Central memory CD8-positive, alpha-beta T cell (primary cell): ENCODE results near the gene FGD3.

Experiments used
- ATAC-seq: fragments of 150-1000 bp; cut with Tn5 transposase; replicated peaks from 2 replicates; pipeline ENCODE4 v1.10.0; 2022; ENCODE audit warnings: mild to moderate bottlenecking, moderate FRiP score, moderate number of reproducible peaks; ENCODE audit not compliant: poor library complexity, severe bottlenecking; ENCODE audit errors: extremely low read depth
- DNase-seq, 2 donors: peaks; one replicate each; pipeline ENCODE4 v3.0.0; 2021; ENCODE audit warnings: low spot score in 2 of 2
- H3K27ac Mint-ChIP-seq: one replicate; pipeline ENCODE4 v1.8.0; 2022; ENCODE audit warnings: low read depth, mild to moderate bottlenecking, moderate library complexity, mixed read lengths
- H3K27me3 Mint-ChIP-seq: one replicate; pipeline ENCODE4 v1.8.0; 2022; ENCODE audit warnings: mixed read lengths
- H3K36me3 Mint-ChIP-seq: one replicate; pipeline ENCODE4 v1.8.0; 2022; ENCODE audit warnings: mild to moderate bottlenecking, moderate library complexity, mixed read lengths; ENCODE audit not compliant: insufficient read depth
- H3K4me1 Mint-ChIP-seq: one replicate; pipeline ENCODE4 v1.8.0; 2022; ENCODE audit warnings: mixed read lengths
- H3K4me3 Mint-ChIP-seq: one replicate; pipeline ENCODE4 v1.8.0; 2022; ENCODE audit warnings: mild to moderate bottlenecking, moderate library complexity, mixed read lengths
- H3K9me3 Mint-ChIP-seq: one replicate; pipeline ENCODE4 v1.8.0; 2022; ENCODE audit warnings: mixed read lengths

The FGD3 gene

GRCh38 chr9:92945796-92946195, 1.5 kb upstream of the FGD3 start:
- no peak for ATAC-seq
- DNase-seq, result no peak
- Mint-ChIP-seq H3K4me3 (no peak overlapping the region), H3K27me3 (no peaks in the 10 kb centered on the region), H3K4me1 (peaks cover 46% of the 10 kb centered on the region), H3K36me3 (peaks cover 5% of the 10 kb centered on the region), H3K27ac (no peak overlapping the region), H3K9me3 (peaks cover 6% of the 10 kb centered on the region)

GRCh38 chr9:92948038-92948534, 763 bp downstream of the FGD3 start:
- no peaks in the 10 kb centered on the region for H3K27me3 Mint-ChIP-seq
- H3K27ac Mint-ChIP-seq, result peak overlapping the region; percentile 77
- ATAC-seq, result no peak

GRCh38 chr9:92948632-92949031, 1.3 kb downstream of the FGD3 start:
- peaks cover 5% of the 10 kb centered on the region for H3K36me3 Mint-ChIP-seq
- peak overlapping the region; percentile 57 for H3K4me3 Mint-ChIP-seq
- H3K9me3 Mint-ChIP-seq, result peaks cover 6% of the 10 kb centered on the region
- ATAC-seq (no peak), DNase-seq (no peak)
- peak overlapping the region; percentile 77 for H3K27ac Mint-ChIP-seq
- peaks cover 65% of the 10 kb centered on the region for H3K4me1 Mint-ChIP-seq
- no peaks in the 10 kb centered on the region for H3K27me3 Mint-ChIP-seq

More at GRCh38 chr9:92948038-92948534, 763 bp downstream of the FGD3 start:
- H3K4me3 Mint-ChIP-seq, result peak overlapping the region; percentile 57
- DNase-seq, result no peak
- H3K36me3 Mint-ChIP-seq, result peaks cover 5% of the 10 kb centered on the region
- H3K9me3 Mint-ChIP-seq, result peaks cover 6% of the 10 kb centered on the region
- peaks cover 64% of the 10 kb centered on the region for H3K4me1 Mint-ChIP-seq

- Mint-ChIP-seq H3K4me1 (peaks cover 73% of the 10 kb centered on the region), H3K27ac (peak overlapping the region; percentile 86), H3K4me3 (peak overlapping the region; percentile 57), H3K9me3 (peaks cover 6% of the 10 kb centered on the region), H3K36me3 (peaks cover 8% of the 10 kb centered on the region), H3K27me3 (no peaks in the 10 kb centered on the region)
- DNase-seq (no peak), ATAC-seq (no peak)
These were observed 2.1 kb downstream of the FGD3 start for GRCh38 chr9:92949266-92949982.

GRCh38 chr9:92950359-92950955, 3.1 kb downstream of the FGD3 start:
- no peaks in the 10 kb centered on the region for H3K27me3 Mint-ChIP-seq
- peak overlapping the region; percentile 86 for H3K27ac Mint-ChIP-seq
- H3K9me3 Mint-ChIP-seq, result peaks cover 2% of the 10 kb centered on the region
- peaks cover 78% of the 10 kb centered on the region for H3K4me1 Mint-ChIP-seq
- DNase-seq, result no peak
- ATAC-seq, result no peak
- H3K36me3 Mint-ChIP-seq, result peaks cover 8% of the 10 kb centered on the region
- peak overlapping the region; percentile 57 for H3K4me3 Mint-ChIP-seq

GRCh38 chr9:92952906-92953610, 5.7 kb downstream of the FGD3 start:
- DNase-seq, result no peak
- Mint-ChIP-seq H3K4me3 (peak overlapping the region; percentile 79), H3K27ac (peak overlapping the region; percentile 68), H3K36me3 (peaks cover 3% of the 10 kb centered on the region), H3K4me1 (peaks cover 79% of the 10 kb centered on the region), H3K9me3 (no peaks in the 10 kb centered on the region), H3K27me3 (no peaks in the 10 kb centered on the region)
- ATAC-seq, result no peak

DNA sequence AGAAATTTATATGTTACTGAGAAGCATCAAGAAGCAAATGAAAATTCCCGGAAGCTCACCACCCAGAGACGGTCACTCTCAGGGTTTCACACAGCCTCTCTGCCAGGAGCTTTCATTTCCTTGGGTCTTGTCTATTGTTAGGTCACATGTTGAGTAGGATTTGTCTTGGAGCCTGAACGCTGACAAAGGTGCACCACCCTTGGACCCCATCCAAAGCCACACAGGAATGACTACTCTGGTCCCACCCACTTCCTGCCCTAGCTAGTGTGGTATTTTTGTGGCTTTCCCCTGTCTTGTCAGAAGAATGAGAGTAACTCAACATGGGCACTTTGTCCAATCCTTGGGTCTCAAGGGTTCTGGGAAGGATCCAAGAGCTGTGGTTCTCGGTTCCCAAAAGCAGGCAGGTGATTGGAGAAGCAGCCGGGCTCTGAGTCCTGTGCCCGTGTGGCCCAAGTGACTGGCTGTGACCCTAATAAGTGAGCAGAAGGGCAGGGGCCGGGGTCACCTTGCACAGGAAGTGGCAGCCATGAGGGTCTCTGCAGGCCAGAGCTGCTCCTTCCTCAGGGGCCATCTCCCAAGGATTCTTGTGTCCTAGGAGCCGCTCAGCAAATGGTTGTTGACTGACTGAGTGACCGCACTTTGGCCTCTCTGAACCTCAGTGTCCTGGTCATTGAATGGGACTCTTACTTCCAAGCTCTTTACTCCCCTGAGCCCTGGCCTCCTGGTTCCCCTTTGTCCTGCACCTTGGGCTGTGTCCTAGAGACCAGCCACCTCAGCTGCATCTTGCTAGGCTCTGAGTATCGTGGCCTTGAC, 6.9 kb downstream of the FGD3 start:
- no peaks in the 10 kb centered on the region for H3K9me3 Mint-ChIP-seq
- DNase-seq, result peak; percentile 57 to 77
- H3K27me3 Mint-ChIP-seq, result no peaks in the 10 kb centered on the region
- peaks cover 67% of the 10 kb centered on the region for H3K4me1 Mint-ChIP-seq
- H3K36me3 Mint-ChIP-seq, result peaks cover 4% of the 10 kb centered on the region
- H3K4me3 Mint-ChIP-seq, result peak overlapping the region; percentile 79
- H3K27ac Mint-ChIP-seq, result peak overlapping the region; percentile 92
- peak; percentile 96 for ATAC-seq

DNA sequence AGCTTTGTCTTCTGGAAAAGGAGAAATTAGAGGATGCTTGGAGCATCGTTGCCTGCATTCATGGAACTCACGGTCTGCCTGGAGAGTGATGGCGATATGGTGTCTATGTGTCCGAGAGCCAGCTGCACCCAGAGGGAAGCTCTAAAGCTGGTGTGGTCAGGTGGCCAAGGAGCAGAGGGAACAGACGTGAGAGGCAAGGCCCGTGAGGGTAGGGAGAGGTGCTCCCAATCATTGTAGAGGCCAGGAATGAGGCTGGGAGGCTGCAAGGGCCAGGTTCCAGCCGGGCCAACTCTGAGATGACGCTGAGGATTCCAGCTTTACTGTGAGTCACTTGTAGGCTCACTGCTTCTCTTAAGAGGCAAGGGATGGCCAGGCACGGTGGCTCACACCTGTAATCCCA, 7.6 kb downstream of the FGD3 start:
- ATAC-seq (no peak), DNase-seq (no peak)
- Mint-ChIP-seq H3K36me3 (peaks cover 5% of the 10 kb centered on the region), H3K4me3 (peak overlapping the region; percentile 79), H3K27ac (peak overlapping the region; percentile 92), H3K27me3 (no peaks in the 10 kb centered on the region), H3K4me1 (peaks cover 65% of the 10 kb centered on the region), H3K9me3 (no peaks in the 10 kb centered on the region)

GRCh38 chr9:92960561-92961290, 13.4 kb downstream of the FGD3 start:
- Mint-ChIP-seq H3K27me3 (no peaks in the 10 kb centered on the region), H3K9me3 (no peaks in the 10 kb centered on the region), H3K4me1 (peaks cover 55% of the 10 kb centered on the region), H3K4me3 (peak overlapping the region; percentile 67), H3K36me3 (peaks cover 20% of the 10 kb centered on the region), H3K27ac (peak overlapping the region; percentile 95)
- no peak for ATAC-seq
- no peak for DNase-seq

DNA sequence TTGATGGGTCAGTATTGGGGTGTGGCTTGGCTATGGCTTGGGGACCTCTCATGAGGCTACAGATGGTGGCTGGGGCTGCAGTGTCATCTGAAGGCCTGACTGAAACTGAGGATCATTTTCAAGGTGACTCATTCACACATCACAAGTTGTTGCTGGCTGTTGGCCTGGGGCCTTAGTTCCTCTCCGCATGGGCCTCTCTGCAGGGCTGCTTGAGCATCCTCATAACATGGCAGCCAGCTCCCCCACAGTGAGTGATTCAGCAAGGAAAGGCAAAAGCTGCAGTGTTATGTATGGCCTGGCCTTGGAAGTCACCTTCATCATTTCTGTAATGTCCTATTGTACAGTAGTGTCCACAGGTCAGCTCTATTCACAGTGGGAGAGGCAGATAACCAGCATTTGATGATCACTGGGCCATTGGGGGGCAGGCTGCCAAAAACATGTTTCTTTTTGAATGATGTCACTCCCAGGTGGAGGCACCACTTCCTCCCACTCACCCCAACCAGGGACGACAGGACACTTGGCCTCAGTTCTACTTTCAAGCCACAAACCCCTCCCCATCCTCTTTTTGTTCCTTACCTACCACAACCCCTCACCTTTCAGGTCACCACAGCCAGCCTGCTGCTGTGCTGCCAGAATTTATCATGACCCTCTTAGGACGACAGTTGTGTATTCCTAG, 14.4 kb downstream of the FGD3 start:
- Mint-ChIP-seq H3K27me3 (no peaks in the 10 kb centered on the region), H3K9me3 (no peaks in the 10 kb centered on the region), H3K4me1 (peaks cover 55% of the 10 kb centered on the region), H3K27ac (peak overlapping the region; percentile 95), H3K4me3 (peak overlapping the region; percentile 67), H3K36me3 (peaks cover 28% of the 10 kb centered on the region)
- DNase-seq, result no peak
- no peak for ATAC-seq

GRCh38 chr9:92962303-92962649, 15.0 kb downstream of the FGD3 start:
- no peaks in the 10 kb centered on the region for H3K9me3 Mint-ChIP-seq
- peak overlapping the region; percentile 95 for H3K27ac Mint-ChIP-seq
- ATAC-seq (no peak), DNase-seq (no peak)
- H3K4me3 Mint-ChIP-seq, result peak overlapping the region; percentile 67
- H3K36me3 Mint-ChIP-seq, result peaks cover 30% of the 10 kb centered on the region
- no peaks in the 10 kb centered on the region for H3K27me3 Mint-ChIP-seq
- H3K4me1 Mint-ChIP-seq, result peaks cover 56% of the 10 kb centered on the region
